Skin epidermis (tissue), 12 donors: ENCODE results near the gene CKAP4.
"Not testable (repeated sequence)": the region's sequence is repeated elsewhere in the genome, so short reads cannot be mapped to it uniquely, and the experiment has no call there.

Source experiments
- H3K27ac ChIP-seq, 21 experiments: fragments of 200-600 bp; sonication (generic) in 11 of 21; one replicate each; pipeline ENCODE4 v1.5.0; 2020; ENCODE audit warnings: mild to moderate bottlenecking in 3 of 21, inconsistent platforms in 2 of 21, moderate library complexity in 2 of 21
- H3K4me3 ChIP-seq, 7 experiments: fragments of 200-600 bp; sonication (generic) in 2 of 7; one replicate each; pipeline ENCODE4 v1.5.0; 2020; ENCODE audit warnings: inconsistent platforms in 2 of 7, mild to moderate bottlenecking in 2 of 7, moderate library complexity in 1 of 7

Gene CKAP4

DNA sequence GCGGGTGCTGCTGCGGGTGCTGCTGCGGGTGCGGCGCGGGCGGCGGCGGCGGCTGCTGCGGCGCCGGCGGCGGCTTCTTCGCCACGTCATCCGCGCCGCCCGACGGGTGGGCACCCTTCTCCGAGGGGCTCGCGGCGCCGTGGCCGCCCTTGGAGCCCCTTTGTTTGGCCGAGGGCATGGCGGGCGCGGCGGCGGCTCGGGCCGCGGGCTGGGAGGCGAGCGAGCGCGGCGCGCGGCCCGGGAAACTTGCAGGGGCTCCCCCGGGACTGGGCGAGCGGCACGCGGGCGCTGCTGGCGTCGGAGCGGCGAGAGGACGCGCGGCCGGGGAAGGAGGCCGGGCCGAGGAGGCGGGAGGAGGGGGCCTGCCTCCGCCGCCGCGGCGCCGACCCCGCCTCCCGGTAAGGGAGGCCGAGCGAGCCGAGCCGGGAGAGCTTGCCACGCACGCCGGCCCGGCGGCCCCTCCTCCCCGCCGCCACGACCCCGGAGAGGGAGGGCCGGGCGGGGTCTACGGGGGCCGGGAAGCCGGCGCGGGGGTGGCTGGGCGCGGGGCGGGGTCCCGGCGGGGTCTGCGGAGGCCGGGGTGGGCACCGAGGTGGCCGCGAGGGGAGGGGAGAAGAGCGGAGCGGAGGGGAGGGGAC lies at the start of gene CKAP4:
Gene CKAP4, minus strand, starts transcription at position 347 of the 638 bp plus-strand sequence. Its CDS starts 169 bp downstream, at position 178.
- Histone ChIP-seq H3K27ac (peak within 1 kb of the TSS; percentile 78 to 100 (median 98)), H3K4me3 (peak within 1 kb of the TSS; percentile 55 to 96 (median 77))

DNA sequence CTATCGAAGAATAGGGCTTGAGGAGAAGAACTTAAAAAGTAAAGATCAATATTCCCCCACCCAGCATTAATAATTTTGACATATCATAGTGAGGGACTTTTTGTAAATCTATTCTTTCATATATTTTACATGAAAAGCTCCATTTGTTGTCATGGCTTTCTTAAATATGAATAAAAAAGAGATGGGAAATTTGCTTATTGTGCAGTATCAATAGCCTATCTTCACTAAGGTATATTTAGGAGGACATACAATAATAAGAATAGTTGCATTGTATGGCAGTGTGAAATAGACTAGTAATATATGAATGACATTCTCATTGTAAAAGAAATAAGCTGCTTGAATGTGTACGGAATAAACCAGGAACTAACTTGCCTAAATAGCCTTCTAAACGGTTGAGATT lies 49.3 kb upstream of the CKAP4 start:
- H3K27ac ChIP-seq: no peak overlapping the region
- no peak overlapping the region for H3K4me3 ChIP-seq

DNA sequence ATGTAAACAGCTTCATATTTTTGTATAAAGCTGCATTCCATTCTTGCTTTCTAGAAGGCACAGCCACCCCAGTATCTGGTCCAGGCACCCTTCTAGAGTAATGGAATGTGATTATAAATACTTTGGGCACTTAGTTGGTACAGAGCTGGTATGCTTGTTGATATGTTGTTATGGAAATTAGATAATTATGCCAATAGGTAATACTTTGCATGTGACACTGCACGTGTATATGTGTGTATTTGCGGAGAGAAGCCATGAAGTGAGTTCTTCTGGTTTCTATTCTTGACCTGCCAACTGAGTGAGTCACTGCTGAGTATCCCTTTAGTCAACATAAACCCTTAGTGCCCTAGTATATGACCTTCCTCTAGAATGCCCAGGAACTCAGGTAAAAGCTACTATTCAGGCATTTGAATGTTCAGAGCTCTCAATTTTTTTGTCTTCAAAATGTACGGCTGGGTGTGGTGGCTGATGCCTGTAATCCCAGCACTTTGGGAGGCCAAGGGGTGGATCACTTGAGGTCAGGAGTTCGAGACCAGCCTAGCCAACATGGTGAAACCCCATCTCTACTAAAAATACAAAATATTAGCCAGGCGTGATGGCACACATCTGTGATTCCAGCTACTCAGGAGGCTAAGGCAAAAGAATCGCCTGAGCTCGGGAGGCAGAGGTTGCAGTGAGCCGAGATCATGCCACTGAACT lies 48.5 kb upstream of the CKAP4 start:
- Histone ChIP-seq H3K4me3 (no peak overlapping the region), H3K27ac (peak overlapping the region in 1 of 21 experiments; percentile 13)

- Histone ChIP-seq H3K4me3 (no peak overlapping the region), H3K27ac (no peak overlapping the region)
Measured at GRCh38 chr12:106292339-106292738, 44.5 kb upstream of the CKAP4 start.

GRCh38 chr12:106291342-106291741 lies 43.5 kb upstream of the CKAP4 start:
- H3K27ac ChIP-seq: no peak overlapping the region
- H3K4me3 ChIP-seq: no peak overlapping the region

- H3K27ac ChIP-seq: no peak overlapping the region
- no peak overlapping the region for H3K4me3 ChIP-seq
Measured at GRCh38 chr12:106290666-106291065, 42.8 kb upstream of the CKAP4 start.

- Histone ChIP-seq H3K4me3 (no peak overlapping the region), H3K27ac (peak overlapping the region in 19 of 21 experiments; percentile 5 to 82 (median 60))
Measured at GRCh38 chr12:106289196-106289681, 41.4 kb upstream of the CKAP4 start.

- peak overlapping the region in 19 of 21 experiments; percentile 5 to 82 (median 60) for H3K27ac ChIP-seq
- H3K4me3 ChIP-seq: no peak overlapping the region
Measured at GRCh38 chr12:106288494-106289195, 40.8 kb upstream of the CKAP4 start.

- no peak overlapping the region for H3K4me3 ChIP-seq
- peak overlapping the region in 5 of 21 experiments; percentile 10 to 82 (median 63) for H3K27ac ChIP-seq
Measured at GRCh38 chr12:106288101-106288493, 40.3 kb upstream of the CKAP4 start.

DNA sequence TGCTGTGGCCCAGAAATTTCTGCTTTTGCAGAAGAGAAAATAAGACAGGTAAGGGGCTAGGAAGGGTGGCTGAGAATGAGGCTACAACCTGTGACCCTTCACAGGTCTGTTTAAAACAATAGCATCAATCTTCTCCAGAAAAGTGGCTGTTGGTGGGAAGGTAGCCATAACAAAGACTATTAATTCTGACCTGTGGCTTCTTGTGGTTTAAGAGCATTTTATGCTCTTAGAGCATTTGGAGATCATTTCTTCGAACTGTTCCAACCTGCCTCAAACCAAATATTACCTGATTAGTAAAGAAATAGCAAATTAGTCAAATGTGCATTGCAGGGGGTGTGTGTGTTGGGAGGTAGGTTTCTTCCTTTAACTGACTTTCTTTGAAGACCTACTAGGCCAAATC lies 39.5 kb upstream of the CKAP4 start:
- H3K4me3 ChIP-seq: no peak overlapping the region
- H3K27ac ChIP-seq: peak overlapping the region in 1 of 21 experiments; percentile 81

DNA sequence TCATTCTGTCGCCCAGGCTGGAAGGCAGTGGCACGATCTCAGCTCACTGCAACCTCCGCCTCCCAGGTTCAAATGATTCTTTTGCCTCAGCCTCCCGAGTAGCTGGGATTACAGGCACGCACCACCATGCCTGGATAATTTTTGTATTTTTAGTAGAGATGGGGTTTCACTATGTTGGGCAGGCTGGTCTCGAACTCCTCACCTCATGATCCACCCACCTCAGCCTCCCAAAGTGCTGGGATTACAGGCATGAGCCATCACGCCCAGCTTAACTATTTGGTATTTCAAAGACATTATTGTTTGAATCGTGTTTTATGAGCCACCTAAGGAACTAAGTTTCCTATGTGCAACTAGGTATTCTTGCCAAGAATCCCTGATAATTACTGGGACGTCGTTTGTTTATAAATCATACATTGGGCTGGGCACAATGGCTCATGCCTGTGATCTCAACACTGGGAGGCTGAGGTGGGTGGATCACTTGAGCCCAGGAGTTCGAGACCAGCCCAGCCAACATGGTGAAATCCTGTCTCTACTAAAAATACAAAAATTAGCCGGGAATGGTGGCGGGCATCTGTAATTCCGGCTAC lies 38.8 kb upstream of the CKAP4 start:
- H3K27ac ChIP-seq, H3K4me3 ChIP-seq: not testable (repeated sequence)

- Histone ChIP-seq H3K4me3 (no peak overlapping the region), H3K27ac (no peak overlapping the region)
Measured at GRCh38 chr12:106285982-106286381, 38.2 kb upstream of the CKAP4 start.

DNA sequence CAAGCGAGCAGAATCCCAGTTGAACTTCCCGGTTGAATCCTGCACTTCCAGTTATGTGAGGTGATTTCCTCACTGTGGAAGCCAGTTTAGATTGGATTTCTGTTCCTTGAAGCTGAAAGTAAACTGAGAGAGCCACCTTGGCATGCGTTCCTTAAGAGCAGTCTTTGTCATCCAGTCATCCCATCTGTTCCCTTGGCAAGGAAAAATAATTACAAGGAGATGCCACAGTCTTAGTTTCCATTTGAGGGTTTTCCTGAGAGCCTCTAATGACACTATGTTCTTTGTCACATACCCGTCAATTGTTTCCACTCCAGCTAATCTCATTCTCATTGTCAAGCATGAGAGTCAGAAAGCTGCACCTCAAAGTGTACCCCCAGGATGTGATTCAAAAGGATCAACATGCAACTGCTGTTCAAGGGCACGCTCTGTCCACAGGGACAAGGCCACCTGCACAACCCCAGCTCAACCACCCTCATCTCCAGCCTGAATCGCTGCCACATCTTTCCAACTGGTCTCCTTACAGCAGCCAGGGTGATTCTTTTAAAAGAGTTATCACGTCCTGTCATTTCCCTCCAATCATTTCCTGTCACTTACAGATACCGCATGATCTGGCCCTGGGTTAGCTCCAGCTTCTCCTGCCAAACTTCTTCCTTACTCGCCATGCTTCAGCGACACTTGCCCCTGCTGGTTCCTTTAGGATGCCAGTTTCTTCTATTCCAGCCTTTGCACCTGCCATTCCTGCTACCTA lies 36.7 kb upstream of the CKAP4 start:
- peak overlapping the region in 3 of 21 experiments; percentile 21 to 28 (median 27) for H3K27ac ChIP-seq
- no peak overlapping the region for H3K4me3 ChIP-seq

DNA sequence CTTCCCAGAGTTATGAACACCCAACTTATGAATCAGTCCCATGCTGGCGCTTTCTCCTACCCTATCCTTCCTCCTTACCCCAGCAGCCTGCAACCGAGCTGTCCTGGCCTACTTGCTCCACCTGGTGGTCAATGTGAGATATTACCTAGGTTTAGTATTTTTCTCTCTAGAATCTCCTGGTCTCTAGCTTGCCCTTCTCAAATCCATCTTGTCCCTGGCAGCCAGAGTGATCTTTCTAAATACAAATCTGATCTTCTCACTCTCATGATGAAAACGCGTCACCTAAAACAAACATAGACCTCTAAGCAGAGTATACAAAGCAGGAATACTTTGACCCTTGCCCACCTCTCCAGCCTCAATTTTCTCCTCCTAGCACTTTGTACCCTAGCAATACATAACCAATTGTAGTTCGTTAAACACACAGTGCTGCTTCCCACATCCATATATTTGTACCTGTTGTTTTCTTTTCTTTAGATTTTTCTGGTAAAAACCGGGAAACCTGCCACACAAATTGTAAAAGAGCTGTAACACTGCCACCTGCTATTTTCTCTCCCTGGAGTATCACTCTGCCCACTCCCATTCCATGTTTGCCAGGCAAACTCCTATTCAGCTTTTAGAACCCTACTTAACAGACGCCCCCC lies 34.8 kb upstream of the CKAP4 start:
- H3K27ac ChIP-seq: no peak overlapping the region
- no peak overlapping the region for H3K4me3 ChIP-seq

GRCh38 chr12:106281804-106282203 lies 34.0 kb upstream of the CKAP4 start:
- Histone ChIP-seq H3K4me3 (no peak overlapping the region), H3K27ac (no peak overlapping the region)

DNA sequence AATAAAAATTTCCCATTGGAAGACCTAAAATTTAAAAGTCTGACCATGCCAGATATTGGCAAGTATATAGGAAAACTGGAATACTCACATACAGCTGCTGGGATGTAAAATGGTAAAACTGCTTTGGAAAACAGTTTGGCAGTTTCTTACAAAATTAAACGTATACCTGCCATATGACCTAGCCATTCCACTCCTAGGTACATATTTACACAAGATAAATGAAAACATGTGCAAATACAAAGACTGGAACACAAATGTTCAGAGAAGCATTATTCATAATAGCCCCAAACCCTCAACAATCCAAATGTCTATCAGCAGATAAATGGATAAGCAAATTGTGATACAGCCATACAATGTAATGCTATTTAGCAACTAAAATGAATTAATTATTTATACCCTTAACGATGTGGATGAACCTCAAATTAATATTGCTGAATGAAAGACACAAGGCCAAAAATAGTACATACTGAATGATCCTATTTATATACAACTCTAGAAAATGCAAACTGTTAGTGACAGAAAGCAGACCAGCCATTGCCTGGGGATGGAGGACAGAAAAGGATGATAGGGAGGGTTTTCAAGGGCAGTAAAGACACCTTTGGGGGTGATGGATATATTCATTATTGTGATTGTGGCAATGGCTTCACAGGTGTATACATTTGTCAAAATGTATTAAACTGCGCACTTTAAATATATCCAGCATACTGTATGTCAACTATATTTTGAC lies 33.4 kb upstream of the CKAP4 start:
- no peak overlapping the region for H3K27ac ChIP-seq
- no peak overlapping the region for H3K4me3 ChIP-seq

GRCh38 chr12:106280106-106280505 lies 32.3 kb upstream of the CKAP4 start:
- no peak overlapping the region for H3K27ac ChIP-seq
- H3K4me3 ChIP-seq: no peak overlapping the region

DNA sequence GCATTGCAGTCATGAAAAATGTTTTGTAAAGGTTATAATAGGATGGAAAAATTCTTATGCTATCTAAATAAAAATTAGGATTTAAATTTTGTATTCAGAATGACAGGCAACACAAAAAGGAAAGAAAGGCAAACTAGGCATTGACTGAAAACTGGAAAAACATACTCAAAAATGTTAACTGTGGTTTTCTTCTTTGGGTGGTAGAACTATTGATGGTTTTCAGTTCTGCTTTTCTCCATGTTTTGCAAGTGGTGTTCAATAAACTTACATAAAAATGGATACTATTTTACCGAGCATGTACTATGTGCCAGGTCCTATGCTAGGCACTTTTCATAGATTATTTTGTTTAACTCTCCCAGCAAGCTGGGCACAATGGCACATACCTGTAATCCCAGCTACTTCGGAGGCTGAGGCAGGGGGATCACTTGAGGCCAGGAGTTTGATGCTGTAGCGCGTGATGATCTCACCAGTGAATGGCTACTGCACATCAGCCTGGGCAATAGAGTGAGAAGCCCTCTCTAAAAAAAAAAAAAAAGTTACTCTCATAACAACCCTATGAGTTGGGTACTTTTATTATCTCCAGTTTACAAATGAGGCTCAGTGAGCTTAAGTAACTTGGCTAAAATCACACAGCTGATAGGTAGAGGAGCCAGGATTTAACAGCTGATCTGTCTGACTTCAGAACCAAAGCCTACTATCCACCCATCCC lies 28.4 kb upstream of the CKAP4 start:
- no peak overlapping the region for H3K27ac ChIP-seq
- H3K4me3 ChIP-seq: no peak overlapping the region
